Adipocyte (in vitro differentiated cells): ENCODE data around the gene APOA4.

Experiments used
- DNase-seq: peaks from one replicate; pipeline ENCODE4 v3.0.0-alpha.2; 2015; ENCODE audit warnings: low read depth
- H3K27me3 ChIP-seq: replicated peaks from 2 replicates; pipeline ENCODE4 v1.7.0; 2013; ENCODE audit warnings: mild to moderate bottlenecking, low read length, moderate library complexity; ENCODE audit not compliant: control insufficient read depth, insufficient read depth
- H3K36me3 ChIP-seq: 2 replicates; pipeline ENCODE4 v1.7.0; 2013; ENCODE audit warnings: low read length, mild to moderate bottlenecking, moderate library complexity; ENCODE audit not compliant: control insufficient read depth, insufficient read depth, severe bottlenecking
- H3K4me1 ChIP-seq: 2 replicates; pipeline ENCODE4 v1.7.0; 2013; ENCODE audit warnings: mild to moderate bottlenecking, low read length, moderate library complexity; ENCODE audit not compliant: control insufficient read depth, insufficient read depth
- H3K4me3 ChIP-seq: 2 replicates; pipeline ENCODE4 v1.7.0; 2013; ENCODE audit warnings: mild to moderate bottlenecking, low read length, moderate library complexity
- H3K9ac ChIP-seq: 2 replicates; pipeline ENCODE4 v1.7.0; 2013; ENCODE audit warnings: mild to moderate bottlenecking, low read length, moderate library complexity
- H3K9me3 ChIP-seq: 2 replicates; pipeline ENCODE4 v1.7.0; 2013; ENCODE audit warnings: mild to moderate bottlenecking, low read length, moderate library complexity; ENCODE audit not compliant: control insufficient read depth

Gene APOA4

GRCh38 chr11:116861539-116861938 is 38.4 kb upstream of the APOA4 start:
- H3K36me3 ChIP-seq, result peaks cover 65% of the 10 kb centered on the region
- no peak overlapping the region for H3K4me3 ChIP-seq
- H3K9me3 ChIP-seq, result no peaks in the 10 kb centered on the region
- peaks cover 39% of the 10 kb centered on the region for H3K4me1 ChIP-seq
- DNase-seq, result peak; percentile 13
- H3K9ac ChIP-seq, result no peak overlapping the region
- H3K27me3 ChIP-seq, result no peaks in the 10 kb centered on the region

DNA sequence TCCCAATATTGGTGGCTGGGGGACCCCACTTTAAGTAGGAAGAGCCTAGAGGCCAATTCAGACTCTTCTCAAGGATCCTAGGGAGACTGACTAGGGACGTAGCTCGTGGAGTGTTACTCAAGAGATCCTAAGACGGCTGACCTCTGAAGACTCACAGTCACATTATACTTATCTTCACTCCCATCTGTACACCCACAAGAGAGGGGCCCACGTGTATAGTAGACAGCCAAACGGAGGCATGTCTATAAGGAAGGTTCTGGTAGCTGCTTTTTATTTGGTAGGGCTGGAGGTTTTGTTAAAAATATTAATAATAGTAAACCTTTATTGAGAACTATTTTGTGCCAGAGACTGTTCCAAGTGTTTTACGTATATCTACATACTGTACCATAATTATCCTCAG is 37.2 kb upstream of the APOA4 start:
- no peak overlapping the region for H3K4me3 ChIP-seq
- H3K9ac ChIP-seq, result no peak overlapping the region
- H3K36me3 ChIP-seq, result peaks cover 65% of the 10 kb centered on the region
- no peak for DNase-seq
- H3K4me1 ChIP-seq, result peaks cover 33% of the 10 kb centered on the region
- H3K9me3 ChIP-seq, result no peaks in the 10 kb centered on the region
- no peaks in the 10 kb centered on the region for H3K27me3 ChIP-seq

DNA sequence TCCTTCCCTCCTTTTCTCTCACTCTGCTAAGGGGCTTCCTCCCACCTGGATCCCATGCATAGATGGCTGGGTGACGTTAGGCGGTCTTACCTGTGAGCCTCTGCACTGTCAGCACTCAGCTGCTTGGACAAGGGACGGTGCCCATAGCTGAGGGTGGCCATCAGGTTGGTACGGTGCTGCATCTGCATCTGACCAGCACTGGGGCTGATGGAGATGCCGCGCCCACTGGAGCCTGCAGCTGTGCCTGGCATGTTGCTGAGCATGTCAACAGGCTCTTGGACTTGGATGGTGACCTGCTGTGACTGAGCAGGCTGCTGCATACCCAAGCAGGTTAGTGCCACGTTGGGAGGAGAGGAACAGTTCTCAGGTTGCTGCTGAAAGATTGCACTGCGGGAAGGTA is 36.1 kb upstream of the APOA4 start:
- peaks cover 22% of the 10 kb centered on the region for H3K4me1 ChIP-seq
- H3K9ac ChIP-seq, result no peak overlapping the region
- H3K36me3 ChIP-seq, result peaks cover 60% of the 10 kb centered on the region
- H3K9me3 ChIP-seq, result no peaks in the 10 kb centered on the region
- no peak for DNase-seq
- no peaks in the 10 kb centered on the region for H3K27me3 ChIP-seq
- no peak overlapping the region for H3K4me3 ChIP-seq

DNA sequence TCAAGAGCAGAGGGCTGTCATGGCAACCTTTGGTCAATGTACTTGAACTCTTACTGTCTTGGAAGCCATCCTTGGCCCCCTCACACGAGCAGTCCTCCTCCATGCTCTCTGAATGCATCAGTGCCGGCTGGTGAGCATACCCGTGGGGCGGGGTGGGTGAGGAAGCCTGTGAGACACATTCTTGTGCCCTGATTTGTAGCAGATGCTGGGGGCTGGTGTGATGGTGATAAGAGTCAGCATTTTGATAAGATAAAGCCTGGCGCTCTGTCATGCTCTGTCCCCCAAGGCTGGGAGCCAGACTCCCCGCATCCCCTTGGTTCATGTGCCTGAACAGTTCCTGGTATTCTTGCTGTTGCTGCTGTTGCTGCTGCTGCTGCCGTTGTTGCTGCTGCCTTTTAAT is 34.8 kb upstream of the APOA4 start:
- peaks cover 48% of the 10 kb centered on the region for H3K36me3 ChIP-seq
- H3K4me3 ChIP-seq, result no peak overlapping the region
- H3K9ac ChIP-seq, result no peak overlapping the region
- peaks cover 35% of the 10 kb centered on the region for H3K4me1 ChIP-seq
- no peaks in the 10 kb centered on the region for H3K9me3 ChIP-seq
- no peak for DNase-seq
- no peaks in the 10 kb centered on the region for H3K27me3 ChIP-seq

GRCh38 chr11:116857316-116857715 is 34.2 kb upstream of the APOA4 start:
- peaks cover 41% of the 10 kb centered on the region for H3K4me1 ChIP-seq
- H3K9ac ChIP-seq, result no peak overlapping the region
- DNase-seq, result peak; percentile 24
- no peak overlapping the region for H3K4me3 ChIP-seq
- H3K9me3 ChIP-seq, result no peaks in the 10 kb centered on the region
- no peaks in the 10 kb centered on the region for H3K27me3 ChIP-seq
- H3K36me3 ChIP-seq, result peaks cover 46% of the 10 kb centered on the region

- Histone ChIP-seq H3K9me3 (no peaks in the 10 kb centered on the region), H3K27me3 (no peaks in the 10 kb centered on the region), H3K9ac (no peak overlapping the region), H3K4me3 (no peak overlapping the region), H3K4me1 (peaks cover 45% of the 10 kb centered on the region), H3K36me3 (peaks cover 37% of the 10 kb centered on the region)
- no peak for DNase-seq
These were observed 33.3 kb upstream of the APOA4 start for GRCh38 chr11:116856423-116856822.

DNA sequence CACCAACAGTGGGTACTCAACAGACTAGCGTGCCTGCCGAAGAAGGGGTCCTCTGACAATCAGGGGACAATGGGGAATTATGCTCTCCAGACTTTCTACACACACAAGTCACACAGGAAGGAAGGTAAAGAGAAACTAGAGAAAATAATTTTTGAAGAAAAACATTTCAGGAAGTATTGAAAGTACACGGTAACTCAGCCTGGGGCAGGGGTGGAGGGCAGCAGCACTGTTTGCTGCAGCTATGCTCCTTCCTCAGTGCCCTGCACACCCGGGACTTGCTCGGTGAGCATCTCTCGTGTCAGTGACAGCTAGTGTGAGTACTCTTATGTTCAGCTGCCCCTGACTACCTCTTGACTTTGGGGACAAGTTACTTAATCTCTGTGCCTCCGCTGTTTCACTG is 32.3 kb upstream of the APOA4 start:
- Histone ChIP-seq H3K9ac (no peak overlapping the region), H3K36me3 (peaks cover 27% of the 10 kb centered on the region), H3K9me3 (no peaks in the 10 kb centered on the region), H3K4me3 (no peak overlapping the region), H3K4me1 (peaks cover 45% of the 10 kb centered on the region), H3K27me3 (no peaks in the 10 kb centered on the region)
- no peak for DNase-seq

DNA sequence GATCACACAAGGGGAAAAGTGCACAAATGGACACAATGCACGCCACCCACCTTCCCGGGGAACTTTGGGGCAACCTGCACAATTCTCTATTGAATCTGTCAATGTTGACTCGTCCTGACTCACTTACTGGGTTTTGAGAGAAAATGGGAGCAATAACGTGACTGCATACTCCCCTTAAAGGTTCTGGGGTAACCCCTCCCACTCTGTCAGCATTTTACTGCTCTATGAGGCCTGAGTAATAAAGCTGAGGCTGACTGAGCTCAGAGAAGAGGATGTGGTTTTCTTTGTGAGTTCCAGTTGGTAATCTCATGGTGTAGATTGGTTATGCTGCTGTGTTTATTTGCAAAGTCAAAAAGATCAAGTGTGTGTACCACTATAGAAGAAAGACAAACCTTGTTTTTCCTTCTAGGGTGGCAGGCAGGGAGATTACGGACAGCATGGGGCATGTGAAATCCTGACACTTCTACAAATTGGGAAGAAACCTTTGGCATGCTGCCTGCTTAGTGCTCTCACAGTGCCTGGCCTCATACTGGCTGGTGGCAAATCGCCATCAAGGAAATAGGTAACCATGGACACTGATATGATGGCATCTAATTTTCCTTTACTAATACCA is 30.5 kb upstream of the APOA4 start:
- DNase-seq, result peak; percentile 52
- H3K9me3 ChIP-seq, result no peaks in the 10 kb centered on the region
- no peak overlapping the region for H3K4me3 ChIP-seq
- no peaks in the 10 kb centered on the region for H3K27me3 ChIP-seq
- peaks cover 17% of the 10 kb centered on the region for H3K36me3 ChIP-seq
- H3K4me1 ChIP-seq, result peaks cover 45% of the 10 kb centered on the region
- no peak overlapping the region for H3K9ac ChIP-seq

GRCh38 chr11:116852261-116853031 is 29.3 kb upstream of the APOA4 start:
- Histone ChIP-seq H3K9me3 (no peaks in the 10 kb centered on the region), H3K9ac (no peak overlapping the region), H3K27me3 (no peaks in the 10 kb centered on the region), H3K36me3 (peaks cover 13% of the 10 kb centered on the region), H3K4me1 (peaks cover 38% of the 10 kb centered on the region), H3K4me3 (no peak overlapping the region)
- DNase-seq, result peak; percentile 19

DNA sequence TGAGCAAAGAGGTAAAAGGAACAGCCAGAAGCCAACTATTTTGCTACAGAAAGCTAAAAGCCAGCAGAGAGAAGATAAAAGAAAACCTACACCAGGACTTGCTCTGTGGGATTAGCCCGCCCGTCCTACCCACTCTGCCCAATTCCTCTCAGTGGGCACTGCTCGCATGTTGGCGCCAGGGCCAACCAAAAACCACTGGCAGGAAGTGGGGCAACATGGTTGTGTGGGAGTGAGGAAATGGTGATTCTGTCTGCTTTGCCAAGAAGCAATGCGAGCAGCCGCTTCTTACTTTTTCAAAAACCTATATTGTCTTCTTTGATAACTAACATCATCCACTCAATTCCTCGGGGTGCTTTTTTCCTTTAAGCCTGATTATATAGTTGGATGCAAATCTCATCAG is 28.5 kb upstream of the APOA4 start:
- peaks cover 30% of the 10 kb centered on the region for H3K4me1 ChIP-seq
- DNase-seq, result no peak
- H3K27me3 ChIP-seq, result no peaks in the 10 kb centered on the region
- peaks cover 21% of the 10 kb centered on the region for H3K36me3 ChIP-seq
- H3K9me3 ChIP-seq, result no peaks in the 10 kb centered on the region
- no peak overlapping the region for H3K9ac ChIP-seq
- H3K4me3 ChIP-seq, result no peak overlapping the region

DNA sequence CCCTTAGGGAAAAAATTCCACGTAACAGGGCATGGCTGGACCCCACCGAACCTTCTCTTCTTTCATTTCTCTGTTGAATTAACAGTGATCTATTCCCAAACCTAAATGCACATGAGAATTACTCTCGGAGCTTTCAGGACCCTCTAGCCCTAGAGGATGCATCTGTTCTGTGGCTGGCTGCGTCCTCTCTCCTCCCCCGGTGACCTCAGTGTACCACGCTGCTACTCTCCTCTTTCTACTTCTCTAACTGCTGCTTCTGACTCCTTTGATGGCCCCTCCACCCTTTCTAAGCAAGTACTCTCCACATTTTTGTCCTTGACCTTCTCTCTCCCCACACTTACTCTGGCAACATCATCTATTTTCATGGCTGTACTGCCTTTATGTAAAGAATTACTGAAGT is 26.4 kb upstream of the APOA4 start:
- no peaks in the 10 kb centered on the region for H3K27me3 ChIP-seq
- no peak overlapping the region for H3K9ac ChIP-seq
- no peaks in the 10 kb centered on the region for H3K9me3 ChIP-seq
- peaks cover 42% of the 10 kb centered on the region for H3K36me3 ChIP-seq
- peaks cover 24% of the 10 kb centered on the region for H3K4me1 ChIP-seq
- no peak for DNase-seq
- H3K4me3 ChIP-seq, result no peak overlapping the region
